Measurements from ENCODE around the gene TBC1D2B.
"Not testable (repeated sequence)": the region's sequence is repeated elsewhere in the genome, so short reads cannot be mapped to it uniquely, and the experiment has no call there.

Gene TBC1D2B

GRCh38 chr15:77998592-77998991 is 78.9 kb downstream of the TBC1D2B start:
- no peak for DNase-seq

- DNase-seq: not testable (repeated sequence)
Observed at GRCh38 chr15:77997761-77998554, 79.6 kb downstream of the TBC1D2B start.

- not testable (repeated sequence) for DNase-seq
Observed at GRCh38 chr15:77997221-77997620, 80.3 kb downstream of the TBC1D2B start.

GRCh38 chr15:77996713-77997171 is 80.8 kb downstream of the TBC1D2B start:
- not testable (repeated sequence) for DNase-seq

- not testable (repeated sequence) for DNase-seq
Observed at GRCh38 chr15:77996226-77996625, 81.3 kb downstream of the TBC1D2B start.

- not testable (repeated sequence) for DNase-seq
Observed at GRCh38 chr15:77995537-77995918, 82.0 kb downstream of the TBC1D2B start.

- not testable (repeated sequence) for DNase-seq
Observed at GRCh38 chr15:77994893-77995536, 82.5 kb downstream of the TBC1D2B start.

- not testable (repeated sequence) for DNase-seq
Observed at GRCh38 chr15:77993970-77994693, 83.4 kb downstream of the TBC1D2B start.

- DNase-seq: no peak
Observed at GRCh38 chr15:77993374-77993911, 84.1 kb downstream of the TBC1D2B start.

GRCh38 chr15:77992356-77993222 is 84.9 kb downstream of the TBC1D2B start:
- DNase-seq: no peak

- not testable (repeated sequence) for DNase-seq
Observed at GRCh38 chr15:77991658-77992201, 85.8 kb downstream of the TBC1D2B start.

- no peak for DNase-seq
Observed at GRCh38 chr15:77991029-77991406, 86.5 kb downstream of the TBC1D2B start.

GRCh38 chr15:77989296-77990143 is 88.0 kb downstream of the TBC1D2B start:
- no peak for DNase-seq

- no peak for DNase-seq
Observed at GRCh38 chr15:77988347-77989295, 88.9 kb downstream of the TBC1D2B start.

GRCh38 chr15:77987765-77988136 is 89.8 kb downstream of the TBC1D2B start:
- DNase-seq: not testable (repeated sequence)

- no peak for DNase-seq
Observed at GRCh38 chr15:77986891-77987764, 90.4 kb downstream of the TBC1D2B start.

GRCh38 chr15:77985931-77986480 is 91.5 kb downstream of the TBC1D2B start:
- DNase-seq: no peak

All from DMS79 treated with DMSO at 0.1 percent for 48 hours (cell line).